H1 (cell line): ENCODE results near the gene VWA3B. TPM values are rescaled to one million over a fixed set of nuclear protein-coding genes. Genes with fewer than 3 reads are reported as not detected.

ENCODE experiments used
- CTCF ChIA-PET: fragments of 300-600 bp; sonication (Branson Sonifier 250); formaldehyde crosslinking; loops from one replicate; lab custom pipeline; 2021; ENCODE audit not compliant: partially characterized antibody; lab: Charles Lee
- POLR2A ChIA-PET: fragments of 300-600 bp; sonication (Branson Sonifier 250); formaldehyde crosslinking; loops from one replicate; lab custom pipeline; 2021; ENCODE audit warnings: inconsistent platforms; ENCODE audit not compliant: partially characterized antibody; lab: Charles Lee
- DNase-seq, 2 experiments: peaks; one replicate each; pipeline versions ENCODE4 v3.0.0 to v3.0.0-alpha.2; 2010 to 2022; ENCODE audit warnings: low spot score in 2 of 2, low read depth in 1 of 2, mixed read lengths in 1 of 2
- FAIRE-seq: peaks from 2 replicates; lab custom pipeline; 2011; peaks lifted over from hg19 to GRCh38; lab: Jason Lieb, UNC
- H2AFZ ChIP-seq: 2 replicates; pipeline ENCODE4 v1.8.1; 2012; ENCODE audit warnings: low read length, inconsistent platforms
- H2AK5ac ChIP-seq: 2 replicates; pipeline ENCODE4 v1.6.1; 2013; ENCODE audit warnings: low read depth, low read length
- H2BK120ac ChIP-seq: replicated peaks from 2 replicates; pipeline ENCODE3; 2013; ENCODE audit warnings: low read depth, low read length, inconsistent platforms
- H2BK12ac ChIP-seq: 2 replicates; pipeline ENCODE4 v1.6.1; 2013; ENCODE audit warnings: low read depth, low read length
- H2BK15ac ChIP-seq: 2 replicates; pipeline ENCODE4 v1.6.1; 2013; ENCODE audit warnings: low read length
- H2BK20ac ChIP-seq: 2 replicates; pipeline ENCODE4 v1.6.1; 2013; ENCODE audit warnings: low read length
- H2BK5ac ChIP-seq: 2 replicates; pipeline ENCODE4 v1.6.1; 2013; ENCODE audit warnings: low read depth, low read length
- H3K14ac ChIP-seq: 2 replicates; pipeline ENCODE4 v1.6.1; 2013; ENCODE audit warnings: inconsistent platforms; ENCODE audit not compliant: insufficient read length
- H3K18ac ChIP-seq: 2 replicates; pipeline ENCODE4 v1.6.1; 2013; ENCODE audit warnings: low read length; ENCODE audit errors: extremely low read depth
- H3K23ac ChIP-seq: 2 replicates; pipeline ENCODE4 v1.6.1; 2013; ENCODE audit warnings: inconsistent platforms; ENCODE audit not compliant: insufficient read length
- H3K23me2 ChIP-seq: 2 replicates; pipeline ENCODE4 v1.6.1; 2013; ENCODE audit warnings: low read depth, low read length
- H3K27ac ChIP-seq: 2 replicates; pipeline ENCODE4 v1.6.1; 2011; ENCODE audit warnings: low read depth, low read length, inconsistent platforms
- H3K27me3 ChIP-seq, 4 experiments: replicated peaks in 1 of 4; 1 replicate in 1 of 4; 2 replicates in 3 of 4; pipeline versions ENCODE4 v1.6.1 to v1.8.1; 2011 to 2013; ENCODE audit warnings: low read length in 3 of 4, mild to moderate bottlenecking in 3 of 4, inconsistent platforms in 2 of 4, mixed read lengths in 2 of 4, moderate library complexity in 1 of 4; ENCODE audit not compliant: control insufficient read depth in 3 of 4, insufficient read depth in 3 of 4; ENCODE audit errors: extremely low read depth in 1 of 4
- H3K36me3 ChIP-seq, 4 experiments: 2 replicates each; pipeline versions ENCODE4 v1.6.1 to v1.8.1; 2011 to 2013; ENCODE audit warnings: mild to moderate bottlenecking in 4 of 4, low read length in 3 of 4, moderate library complexity in 2 of 4, control low read depth in 1 of 4, inconsistent platforms in 1 of 4; ENCODE audit not compliant: insufficient read depth in 4 of 4, control insufficient read depth in 2 of 4
- H3K4ac ChIP-seq: replicated peaks from 2 replicates; pipeline ENCODE3; 2013; ENCODE audit warnings: low read length, low read depth, mixed read lengths, inconsistent platforms; ENCODE audit not compliant: insufficient read length
- H3K4me1 ChIP-seq, 4 experiments: replicated peaks in 1 of 4; 1 replicate in 1 of 4; 2 replicates in 3 of 4; pipeline versions ENCODE4 v1.6.1 to v1.8.1; 2011 to 2013; ENCODE audit warnings: low read length in 3 of 4, inconsistent platforms in 2 of 4, mixed read lengths in 1 of 4; ENCODE audit not compliant: insufficient read depth in 4 of 4, control insufficient read depth in 3 of 4
- H3K4me2 ChIP-seq, 2 experiments: 2 replicates each; pipeline versions ENCODE4 v1.6.1 to v1.8.1; 2011 to 2013; ENCODE audit warnings: low read depth in 2 of 2, low read length in 2 of 2, control low read depth in 1 of 2, inconsistent platforms in 1 of 2, mild to moderate bottlenecking in 1 of 2; ENCODE audit not compliant: insufficient read depth in 1 of 2
- H3K4me3 ChIP-seq, 4 experiments: fragments of 200-600, 300-600 bp in 1 of 4; sonication (generic), shearing (Covaris generic), sonication (Bioruptor Twin) in 1 of 4; 2 replicates each; pipeline versions ENCODE4 v1.5.1 to v1.8.1; 2011 to 2016; ENCODE audit warnings: low read length in 4 of 4, low read depth in 3 of 4, control low read depth in 2 of 4, inconsistent platforms in 2 of 4, mild to moderate bottlenecking in 2 of 4, mixed read lengths in 1 of 4, moderate library complexity in 1 of 4; ENCODE audit not compliant: insufficient read depth in 2 of 4; ENCODE audit errors: extremely low read depth in 1 of 4
- H3K56ac ChIP-seq: replicated peaks from 2 replicates; pipeline ENCODE3; 2013; ENCODE audit warnings: low read depth, mild to moderate bottlenecking, mixed read lengths, low read length, inconsistent platforms; ENCODE audit not compliant: insufficient read length
- H3K79me1 ChIP-seq: 2 replicates; pipeline ENCODE4 v1.6.1; 2013; ENCODE audit warnings: low read depth, low read length, control low read depth
- H3K79me2 ChIP-seq, 2 experiments: 2 replicates each; pipeline versions ENCODE4 v1.6.1 to v1.8.1; 2012 to 2013; ENCODE audit warnings: low read length in 2 of 2, mild to moderate bottlenecking in 2 of 2, inconsistent platforms in 1 of 2; ENCODE audit not compliant: insufficient read depth in 2 of 2, control insufficient read depth in 1 of 2
- H3K9ac ChIP-seq, 4 experiments: replicated peaks in 1 of 4; 1 replicate in 1 of 4; 2 replicates in 3 of 4; pipeline versions ENCODE4 v1.6.1 to v1.8.1; 2011 to 2013; ENCODE audit warnings: low read depth in 3 of 4, low read length in 3 of 4, control low read depth in 2 of 4, mild to moderate bottlenecking in 2 of 4, moderate library complexity in 2 of 4, inconsistent platforms in 1 of 4; ENCODE audit errors: extremely low read depth in 1 of 4
- H3K9me3 ChIP-seq, 2 experiments: 2 replicates each; pipeline versions ENCODE4 v1.6.1 to v1.8.1; 2012 to 2013; ENCODE audit warnings: mild to moderate bottlenecking in 2 of 2, moderate library complexity in 2 of 2, control low read depth in 1 of 2, inconsistent platforms in 1 of 2, low read depth in 1 of 2, low read length in 1 of 2, mixed read lengths in 1 of 2; ENCODE audit not compliant: insufficient read depth in 2 of 2
- H4K20me1 ChIP-seq, 2 experiments: replicated peaks in 1 of 2; 2 replicates each; pipeline versions ENCODE3 to v1.8.1; 2011 to 2013; ENCODE audit warnings: inconsistent platforms in 2 of 2, low read length in 2 of 2, mild to moderate bottlenecking in 1 of 2; ENCODE audit not compliant: insufficient read depth in 2 of 2, control insufficient read depth in 1 of 2
- H4K5ac ChIP-seq: 2 replicates; pipeline ENCODE4 v1.6.1; 2013; ENCODE audit warnings: low read length, low read depth, mixed read lengths, inconsistent platforms; ENCODE audit not compliant: insufficient read length
- H4K8ac ChIP-seq: 2 replicates; pipeline ENCODE4 v1.8.0; 2013; ENCODE audit warnings: mild to moderate bottlenecking, moderate library complexity, low read length, inconsistent platforms; ENCODE audit not compliant: insufficient read depth; ENCODE audit errors: extremely low read depth
- H4K91ac ChIP-seq: replicated peaks from 2 replicates; pipeline ENCODE3; 2013; ENCODE audit warnings: low read length, mixed read lengths, inconsistent platforms; ENCODE audit not compliant: insufficient read length
- CEBPB ChIP-seq: IDR thresholded peaks from 2 replicates; pipeline ENCODE4 v1.6.1; 2012; ENCODE audit warnings: low read depth, low read length
- EZH2 ChIP-seq: fragments of 200-600 bp; sonication (generic); IDR thresholded peaks from 2 replicates; pipeline ENCODE4 v1.7.1; 2012; ENCODE audit warnings: low read depth, mild to moderate bottlenecking, moderate library complexity, low read length, inconsistent platforms; ENCODE audit not compliant: severe bottlenecking
- POLR2A ChIP-seq, 2 experiments: IDR thresholded peaks; 1 replicate in 1 of 2; 2 replicates in 1 of 2; pipeline ENCODE4 v1.6.1; 2011; ENCODE audit warnings: low read depth in 2 of 2, low read length in 2 of 2, mild to moderate bottlenecking in 2 of 2; ENCODE audit errors: control extremely low read depth in 1 of 2
- WGBS, 2 experiments: shearing (Covaris generic) in 1 of 2; methylation state at CpG; one replicate each; pipeline versions ENCODE4 v1.1.6 to v1.1.7; 2013 to 2015; ENCODE audit warnings: low lambda C conversion rate in 2 of 2, mixed read lengths in 2 of 2, inconsistent platforms in 1 of 2, low coverage in 1 of 2, missing lambda C conversion rate in 1 of 2; ENCODE audit not compliant: insufficient replicate concordance in 2 of 2, insufficient coverage in 1 of 2, insufficient read length in 1 of 2; ENCODE audit errors: extremely low coverage in 1 of 2, missing lambda C conversion rate in 1 of 2; 5-methylcytosine and 5-hydroxymethylcytosine counted together
- polyA plus RNA-seq, 7 experiments: library from polyadenylated mRNA; depleted of rRNA in 3 of 7; stranded (reverse) in 5 of 7; unstranded in 2 of 7; fragments of >200 nt in 5 of 7; fragments of 200-250 nt in 2 of 7; gene quantifications; 1 replicate in 5 of 7; 2 replicates in 1 of 7; 4 replicates in 1 of 7; pipeline versions ENCODE4 v1.2.1 to v1.2.3, GENCODE V29; 2011 to 2013; ENCODE audit warnings: missing spikeins in 2 of 7, mixed read lengths in 2 of 7
- total RNA-seq: library from RNA; stranded (reverse); fragmentation: NEBNext Ultra II Directional; extraction: Animal tissue kit (Norgen Biotek cat#: 25700); gene quantifications from 2 replicates; pipeline ENCODE4 v1.2.1, GENCODE V29; 2021
- TF ChIP-seq, protein P1 (sequence below): IDR thresholded peaks from 2 replicates; pipeline ENCODE4 v1.6.1; 2011; ENCODE audit warnings: low read depth, mild to moderate bottlenecking, low read length; ENCODE audit not compliant: insufficient read depth

Gene VWA3B
- total and polyA plus RNA-seq, 2 of the 8 experiments (the other 6 are each of a cell fraction or from before 2014, with no cell fraction given) = not detected

DNA sequence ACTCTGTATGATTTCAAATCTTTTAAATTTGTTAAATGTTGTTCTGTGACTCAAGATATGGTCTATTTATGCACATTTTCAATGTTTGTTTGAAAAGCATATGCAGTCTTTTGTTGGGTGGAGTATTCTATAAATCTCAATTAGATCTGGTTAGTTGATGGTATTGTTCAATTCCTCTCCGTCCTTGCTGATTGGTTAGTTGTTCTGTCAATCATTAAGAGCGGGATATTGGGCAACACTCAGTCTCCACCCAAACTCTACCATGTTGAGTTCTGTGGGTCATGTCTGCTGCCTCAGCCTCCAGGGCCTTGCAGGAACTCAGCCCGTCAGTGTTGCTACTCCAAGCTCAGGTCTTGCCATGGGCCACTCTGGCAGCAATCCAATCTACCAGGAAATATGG, 118.9 kb downstream of the VWA3B start:
- POLR2A ChIA-PET = no interaction called here

More for the DNA sequence above, 118.9 kb downstream of the VWA3B start:
- TF ChIP-seq, protein P1, sequence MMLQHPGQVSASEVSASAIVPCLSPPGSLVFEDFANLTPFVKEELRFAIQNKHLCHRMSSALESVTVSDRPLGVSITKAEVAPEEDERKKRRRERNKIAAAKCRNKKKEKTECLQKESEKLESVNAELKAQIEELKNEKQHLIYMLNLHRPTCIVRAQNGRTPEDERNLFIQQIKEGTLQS = no peak
- TF ChIP-seq POLR2A (IDR thresholded peaks at IDR 0.05; ENCODE audit: control extremely low read depth in 1 of 2, low read depth in 2 of 2, low read length in 2 of 2) (no peak), EZH2 (no peak), CEBPB (peak; percentile 65; the same call in 1 of the 2 replicates)
- H3K79me1 ChIP-seq = no peaks in the 10 kb centered on the region
- no peak for FAIRE-seq
- no peaks in the 10 kb centered on the region for H3K36me3 ChIP-seq
- H3K14ac ChIP-seq = no peak overlapping the region
- no peak overlapping the region for H2BK15ac ChIP-seq
- no peaks in the 10 kb centered on the region for H4K20me1 ChIP-seq
- H3K27ac ChIP-seq = no peak overlapping the region
- H3K23ac ChIP-seq = no peak overlapping the region
- H2AFZ ChIP-seq = no peak overlapping the region
- H2BK120ac ChIP-seq = no peak overlapping the region
- H2BK5ac ChIP-seq = no peak overlapping the region
- no peak overlapping the region for H2BK20ac ChIP-seq
- no peaks in the 10 kb centered on the region for H3K27me3 ChIP-seq
- H4K5ac ChIP-seq = no peak overlapping the region
- H3K4me2 ChIP-seq = no peak overlapping the region
- H3K4ac ChIP-seq = no peak overlapping the region
- CTCF ChIA-PET = no interaction called here
- no peak overlapping the region for H4K91ac ChIP-seq
- no peaks in the 10 kb centered on the region for H3K9me3 ChIP-seq
- no peak overlapping the region for H3K4me3 ChIP-seq
- H3K9ac ChIP-seq = no peak overlapping the region
- no peaks in the 10 kb centered on the region for H3K79me2 ChIP-seq
- H2AK5ac ChIP-seq = no peak overlapping the region
- no peak overlapping the region for H4K8ac ChIP-seq
- no peak overlapping the region for H3K18ac ChIP-seq
- no peak overlapping the region for H2BK12ac ChIP-seq
- no peak for DNase-seq
- no peaks in the 10 kb centered on the region for H3K23me2 ChIP-seq
- 88% methylated on average over 3 of the region's 3 CpGs; no CpG with 5 or more reads in 1 of the 2 experiments for WGBS, 2 experiments
- H3K4me1 ChIP-seq = no peaks in the 10 kb centered on the region
- H3K56ac ChIP-seq = no peak overlapping the region
